ENCODE measurements around the gene PDE3A. TPM values are rescaled to one million over a fixed set of nuclear protein-coding genes. Genes with fewer than 3 reads are reported as not detected.

The PDE3A gene
- total and polyA plus RNA-seq, 7 donors, result 6.6 to 90.0 (median 56.8) TPM

GRCh38 chr12:20366776-20367409 is 1.4 kb upstream of the PDE3A start:
- 90 to 93% methylated on average over 2 of the region's 2 CpGs for WGBS, 2 donors
- Histone ChIP-seq H3K4me3 (no peak overlapping the region), H3K27ac (peak overlapping the region; percentile 91 to 96 (median 94)), H3K36me3 (no peaks in the 10 kb centered on the region), H3K27me3 (no peaks in the 10 kb centered on the region), H3K9me3 (no peaks in the 10 kb centered on the region), H3K4me1 (peaks cover 0 to 10% (median 6%) of the 10 kb centered on the region in 4 donors)
- intact Hi-C loops (cut with DNase I), result loop anchor here (5.0 to 10.0 kb wide), 5 partner anchors 95 to 625 kb away; no protein-coding TSS in a partner anchor
- no peak for DNase-seq
- TF ChIP-seq CTCF (IDR thresholded peaks at IDR 0.05) (no peak), POLR2A (IDR thresholded peaks at IDR 0.05) (no peak), POLR2AphosphoS5 (IDR thresholded peaks at IDR 0.05) (no peak), EP300 (IDR thresholded peaks at IDR 0.05) (no peak)

- Histone ChIP-seq H3K9me3 (no peaks in the 10 kb centered on the region), H3K4me3 (peak overlapping the region; percentile 81 to 89 (median 84)), H3K27me3 (no peaks in the 10 kb centered on the region), H3K36me3 (no peaks in the 10 kb centered on the region), H3K4me1 (peaks cover 0 to 10% (median 6%) of the 10 kb centered on the region in 4 donors), H3K27ac (peak overlapping the region; percentile 91 to 96 (median 94))
- DNase-seq, result no peak
- TF ChIP-seq CTCF (IDR thresholded peaks at IDR 0.05) (peak in 1 of 4 experiments; percentile 33), EP300 (IDR thresholded peaks at IDR 0.05) (no peak)
- intact Hi-C loops (cut with DNase I), result loop anchor here (2.0 to 10.0 kb wide), 6 partner anchors 95 to 625 kb away; no protein-coding TSS in a partner anchor
- 6 to 22% methylated on average over 3 of the region's 3 CpGs for WGBS, 2 donors
These were observed 689 bp upstream of the PDE3A start for GRCh38 chr12:20367583-20368113.

GRCh38 chr12:20368651-20369304 is 441 bp downstream of the PDE3A start:
- peak overlapping the region; percentile 81 to 89 (median 84) for H3K4me3 ChIP-seq
- peak overlapping the region; percentile 91 to 96 (median 94) for H3K27ac ChIP-seq
- intact Hi-C loops (cut with DNase I), result loop anchor here (2.0 to 10.0 kb wide), 6 partner anchors 96 to 626 kb away; no protein-coding TSS in a partner anchor
- peak; percentile 78 for DNase-seq
- H3K36me3 ChIP-seq, result no peaks in the 10 kb centered on the region
- H3K4me1 ChIP-seq, result peaks cover 0 to 19% (median 12%) of the 10 kb centered on the region in 4 donors
- H3K27me3 ChIP-seq, result no peaks in the 10 kb centered on the region
- no peak for TF ChIP-seq POLR2A (IDR thresholded peaks at IDR 0.05)
- no peak for TF ChIP-seq POLR2AphosphoS5 (IDR thresholded peaks at IDR 0.05)
- TF ChIP-seq EP300 (IDR thresholded peaks at IDR 0.05), result no peak
- TF ChIP-seq CTCF (IDR thresholded peaks at IDR 0.05), result no peak
- WGBS, 2 donors, result 1 to 2% methylated on average over 50 of the region's 50 CpGs
- no peaks in the 10 kb centered on the region for H3K9me3 ChIP-seq

- intact Hi-C loops (cut with DNase I), result loop anchor here (2.0 to 10.0 kb wide), 6 partner anchors 97 to 627 kb away; no protein-coding TSS in a partner anchor
- Histone ChIP-seq H3K4me3 (peak overlapping the region; percentile 81 to 89 (median 84)), H3K9me3 (no peaks in the 10 kb centered on the region), H3K36me3 (no peaks in the 10 kb centered on the region), H3K4me1 (peaks cover 0 to 25% (median 18%) of the 10 kb centered on the region in 4 donors), H3K27me3 (no peaks in the 10 kb centered on the region), H3K27ac (peak overlapping the region; percentile 91 to 96 (median 94))
- peak; percentile 94 for DNase-seq
- TF ChIP-seq POLR2A (IDR thresholded peaks at IDR 0.05), result peak; percentile 60 to 71
- peak in 1 of 4 donors; percentile 3 for TF ChIP-seq EP300 (IDR thresholded peaks at IDR 0.05)
- peak; percentile 84 to 93 (median 88) for TF ChIP-seq POLR2AphosphoS5 (IDR thresholded peaks at IDR 0.05)
- peak in 3 of 4 experiments; percentile 22 to 37 (median 23) for TF ChIP-seq CTCF (IDR thresholded peaks at IDR 0.05)
- WGBS, 2 donors, result 1 to 2% methylated on average over 63 of the region's 63 CpGs
These were observed 1.1 kb downstream of the PDE3A start for GRCh38 chr12:20369305-20370013.
